Thyroid gland (tissue), 4 donors: ENCODE results near the gene ZNHIT6.

Source experiments
- CTCF ChIP-seq, 6 experiments: fragments of 200-600 bp in 3 of 6; fragments of 450-650 bp in 3 of 6; sonication (generic) in 3 of 6; IDR thresholded peaks; one replicate each; pipeline ENCODE4 v1.5.1; 2016 to 2019; ENCODE audit warnings: antibody characterized with exemption in 6 of 6, mild to moderate bottlenecking in 2 of 6, inconsistent platforms in 1 of 6, moderate library complexity in 1 of 6
- POLR2A ChIP-seq, 2 donors: fragments of 450-650 bp; IDR thresholded peaks; one replicate each; pipeline ENCODE4 v1.6.1; 2017; ENCODE audit warnings: antibody characterized with exemption in 2 of 2, mild to moderate bottlenecking in 2 of 2, moderate library complexity in 1 of 2

GRCh38 chr1:85689775-85690404 is 18.3 kb downstream of the ZNHIT6 start:
- TF ChIP-seq CTCF (IDR thresholded peaks at IDR 0.05), result no peak
- TF ChIP-seq POLR2A (IDR thresholded peaks at IDR 0.05), result no peak
